ENCODE results near the gene ARHGEF16. TPM values are rescaled to one million over a fixed set of nuclear protein-coding genes. Genes with fewer than 3 reads are reported as not detected.

The ARHGEF16 gene
- total RNA-seq, 4 donors from 2014 or later: 0.20 to 1.2 (median 0.63) TPM

- Histone ChIP-seq H3K9me3 (no peaks in the 10 kb centered on the region), H3K27me3 (no peaks in the 10 kb centered on the region), H3K36me3 (no peaks in the 10 kb centered on the region), H3K4me3 (no peak overlapping the region), H3K27ac (no peak overlapping the region), H3K4me1 (peaks cover 0 to 2% of the 10 kb centered on the region in 2 donors)
- ATAC-seq (no peak), DNase-seq (no peak)
- intact Hi-C loops (cut with DNase I; ENCODE audit: low total_unique reads) (loop anchor here (10.0 kb wide), 1 partner anchor 300 kb away; the partner anchor contains the start of gene LRRC47), in situ Hi-C loops (cut with MboI; ENCODE audit: low sequenced_read_pairs in 4 of 4) (no loop called here)
- TF ChIP-seq CTCF (IDR thresholded peaks at IDR 0.05 in 4 of 5, conservative IDR thresholded peaks at IDR 0.05 in 1 of 5) (no peak), POLR2A (IDR thresholded peaks at IDR 0.05) (no peak)
These were observed 40.1 kb downstream of the ARHGEF16 start for GRCh38 chr1:3494321-3495308.

- H3K36me3 ChIP-seq: no peaks in the 10 kb centered on the region
- no peaks in the 10 kb centered on the region for H3K9me3 ChIP-seq
- no peak overlapping the region for H3K4me3 ChIP-seq
- TF ChIP-seq POLR2A (IDR thresholded peaks at IDR 0.05) (no peak), CTCF (IDR thresholded peaks at IDR 0.05 in 4 of 5, conservative IDR thresholded peaks at IDR 0.05 in 1 of 5) (no peak)
- intact Hi-C loops (cut with DNase I; ENCODE audit: low total_unique reads): loop anchor here (10.0 kb wide), 1 partner anchor 299 kb away; the partner anchor contains the start of gene LRRC47
- DNase-seq: no peak
- no peak overlapping the region for H3K27ac ChIP-seq
- no peaks in the 10 kb centered on the region for H3K27me3 ChIP-seq
- H3K4me1 ChIP-seq: peaks cover 0 to 4% of the 10 kb centered on the region in 2 donors
- in situ Hi-C loops (cut with MboI; ENCODE audit: low sequenced_read_pairs in 4 of 4): no loop called here
- ATAC-seq: no peak
These were observed 41.6 kb downstream of the ARHGEF16 start for GRCh38 chr1:3495776-3496745.

- in situ Hi-C loops (cut with MboI; ENCODE audit: low sequenced_read_pairs in 4 of 4) (no loop called here), intact Hi-C loops (cut with DNase I; ENCODE audit: low total_unique reads) (loop anchor here (10.0 kb wide), 1 partner anchor 298 kb away; the partner anchor contains the start of gene LRRC47)
- TF ChIP-seq CTCF (IDR thresholded peaks at IDR 0.05 in 4 of 5, conservative IDR thresholded peaks at IDR 0.05 in 1 of 5): no peak
- TF ChIP-seq POLR2A (IDR thresholded peaks at IDR 0.05): no peak
- Histone ChIP-seq H3K4me3 (no peak overlapping the region), H3K27ac (no peak overlapping the region), H3K27me3 (no peaks in the 10 kb centered on the region), H3K9me3 (no peaks in the 10 kb centered on the region), H3K36me3 (no peaks in the 10 kb centered on the region), H3K4me1 (peaks cover 0 to 7% of the 10 kb centered on the region in 2 donors)
- DNase-seq (no peak), ATAC-seq (no peak)
These were observed 42.5 kb downstream of the ARHGEF16 start for GRCh38 chr1:3496916-3497315.

- Histone ChIP-seq H3K4me1 (peaks cover 0 to 7% of the 10 kb centered on the region in 2 donors), H3K4me3 (no peak overlapping the region), H3K27ac (no peak overlapping the region), H3K27me3 (no peaks in the 10 kb centered on the region), H3K36me3 (no peaks in the 10 kb centered on the region), H3K9me3 (no peaks in the 10 kb centered on the region)
- in situ Hi-C loops (cut with MboI; ENCODE audit: low sequenced_read_pairs in 4 of 4): no loop called here
- DNase-seq: no peak
- intact Hi-C loops (cut with DNase I; ENCODE audit: low total_unique reads): loop anchor here (10.0 kb wide), 1 partner anchor 297 kb away; the partner anchor contains the start of gene LRRC47
- ATAC-seq: no peak
- TF ChIP-seq POLR2A (IDR thresholded peaks at IDR 0.05) (no peak), CTCF (IDR thresholded peaks at IDR 0.05 in 4 of 5, conservative IDR thresholded peaks at IDR 0.05 in 1 of 5) (no peak)
These were observed 43.1 kb downstream of the ARHGEF16 start for GRCh38 chr1:3497521-3497920.

All from gastrocnemius medialis (tissue), 4 donors.